Body of pancreas (tissue), 4 donors: ENCODE measurements around the gene NPY. TPM values are rescaled to one million over a fixed set of nuclear protein-coding genes. Genes with fewer than 3 reads are reported as not detected.
"Not testable (repeated sequence)": the region's sequence is repeated elsewhere in the genome, so short reads cannot be mapped to it uniquely, and the experiment has no call there.

Source experiments
- ATAC-seq: fragments of 150-250 bp; one replicate; pipeline ENCODE4 v1.9.1; 2016
- DNase-seq, 4 donors: peaks; one replicate each; pipeline ENCODE4 v3.0.0-alpha.2; 2019
- H3K27ac ChIP-seq, 4 donors: fragments of 200-600 bp; sonication (generic); 1 replicate in 3 of 4; 2 replicates in 1 of 4; pipeline versions ENCODE4 v1.5.1 to v1.6.1; 2016 to 2019; ENCODE audit warnings: mild to moderate bottlenecking in 1 of 4, mixed read lengths in 1 of 4, moderate library complexity in 1 of 4
- H3K27me3 ChIP-seq, 2 donors: fragments of 200-600 bp; sonication (generic); one replicate each; pipeline ENCODE4 v1.6.0; 2016; ENCODE audit warnings: mild to moderate bottlenecking in 1 of 2
- H3K36me3 ChIP-seq, 2 donors: fragments of 200-600 bp; sonication (generic); replicated peaks in 1 of 2; 2 replicates each; pipeline ENCODE4 v1.5.1; 2016; ENCODE audit warnings: low read depth in 2 of 2; ENCODE audit not compliant: insufficient read depth in 1 of 2
- H3K4me1 ChIP-seq: fragments of 200-600 bp; sonication (generic); one replicate; pipeline ENCODE4 v1.6.0; 2016
- H3K4me3 ChIP-seq, 2 donors: fragments of 200-600 bp; sonication (generic); 1 replicate in 1 of 2; 2 replicates in 1 of 2; pipeline ENCODE4 v1.5.1; 2016 to 2019
- H3K9me3 ChIP-seq, 3 donors: fragments of 200-600 bp; sonication (generic); 1 replicate in 2 of 3; 2 replicates in 1 of 3; pipeline ENCODE4 v1.5.1; 2016
- CTCF ChIP-seq, 7 experiments: fragments of 450-650 bp in 4 of 7; fragments of 200-600 bp in 3 of 7; sonication (generic) in 3 of 7; IDR thresholded peaks; one replicate each; pipeline ENCODE4 v1.5.1; 2016 to 2019; ENCODE audit warnings: antibody characterized with exemption in 7 of 7
- POLR2A ChIP-seq, 3 donors: fragments of 450-650 bp; IDR thresholded peaks; one replicate each; pipeline ENCODE4 v1.6.1; 2016; ENCODE audit warnings: antibody characterized with exemption in 3 of 3, mild to moderate bottlenecking in 2 of 3
- WGBS, 2 donors: methylation state at CpG; one replicate each; pipeline ENCODE4 v1.1.5; 2017; 5-methylcytosine and 5-hydroxymethylcytosine counted together
- intact Hi-C: fragments of 100-400 bp; cut with DNase I; formaldehyde crosslinking; loops from one replicate; pipeline ENCODE4 v1.15.1; 2023
- total RNA-seq, 2 donors: library from RNA; depleted of rRNA; stranded (reverse); fragments of >200 nt; gene quantifications; one replicate each; pipeline ENCODE4 v1.1.0, GENCODE V29; 2016

Gene NPY
- total RNA-seq, 2 donors from 2014 or later: 6.3 to 8.6 TPM

GRCh38 chr7:24249266-24249665 is 34.7 kb upstream of the NPY start:
- no peak for TF ChIP-seq POLR2A (IDR thresholded peaks at IDR 0.05)
- no peak for TF ChIP-seq CTCF (IDR thresholded peaks at IDR 0.05)
- WGBS, 2 donors: 73 to 85% methylated on average over 7 of the region's 7 CpGs
- no peak for DNase-seq
- Histone ChIP-seq H3K27me3 (no peaks in the 10 kb centered on the region), H3K4me1 (no peaks in the 10 kb centered on the region), H3K4me3 (no peak overlapping the region), H3K9me3 (peaks cover 0 to 7% (median 0%) of the 10 kb centered on the region in 3 donors), H3K36me3 (no peaks in the 10 kb centered on the region), H3K27ac (no peak overlapping the region)
- intact Hi-C loops: no loop called here
- no peak for ATAC-seq

- Histone ChIP-seq H3K36me3 (no peaks in the 10 kb centered on the region), H3K27ac (no peak overlapping the region), H3K9me3 (peaks cover 0 to 7% (median 0%) of the 10 kb centered on the region in 3 donors), H3K27me3 (no peaks in the 10 kb centered on the region), H3K4me1 (no peaks in the 10 kb centered on the region), H3K4me3 (no peak overlapping the region)
- 39 to 43% methylated on average over 2 of the region's 2 CpGs for WGBS, 2 donors
- TF ChIP-seq CTCF (IDR thresholded peaks at IDR 0.05) (peak in 1 of 7 experiments; percentile 5), POLR2A (IDR thresholded peaks at IDR 0.05) (no peak)
- intact Hi-C loops: no loop called here
- DNase-seq (no peak), ATAC-seq (no peak)
Observed at GRCh38 chr7:24251568-24251967, 32.4 kb upstream of the NPY start.

- Histone ChIP-seq H3K27ac (no peak overlapping the region), H3K4me1 (no peaks in the 10 kb centered on the region), H3K36me3 (no peaks in the 10 kb centered on the region), H3K9me3 (peaks cover 0 to 7% (median 0%) of the 10 kb centered on the region in 3 donors), H3K27me3 (no peaks in the 10 kb centered on the region), H3K4me3 (no peak overlapping the region)
- DNase-seq: no peak
- no peak for TF ChIP-seq CTCF (IDR thresholded peaks at IDR 0.05)
- TF ChIP-seq POLR2A (IDR thresholded peaks at IDR 0.05): no peak
- 49 to 66% methylated on average over 6 of the region's 6 CpGs for WGBS, 2 donors
- no peak for ATAC-seq
- intact Hi-C loops: no loop called here
Observed at GRCh38 chr7:24255139-24255538, 28.9 kb upstream of the NPY start.

- H3K36me3 ChIP-seq, DNase-seq, H3K9me3 ChIP-seq, H3K4me1 ChIP-seq, H3K27ac ChIP-seq, H3K4me3 ChIP-seq, intact Hi-C loops, H3K27me3 ChIP-seq, ATAC-seq: not testable (repeated sequence)
- WGBS, 2 donors: 64 to 71% methylated on average over 1 of the region's 1 CpG
Observed at GRCh38 chr7:24258324-24258723, 25.7 kb upstream of the NPY start.

- no peaks in the 10 kb centered on the region for H3K36me3 ChIP-seq
- DNase-seq: no peak
- H3K4me1 ChIP-seq: no peaks in the 10 kb centered on the region
- WGBS, 2 donors: 33 to 36% methylated on average over 4 of the region's 4 CpGs
- no peak for TF ChIP-seq POLR2A (IDR thresholded peaks at IDR 0.05)
- TF ChIP-seq CTCF (IDR thresholded peaks at IDR 0.05): no peak
- H3K27ac ChIP-seq: no peak overlapping the region
- H3K9me3 ChIP-seq: no peaks in the 10 kb centered on the region
- H3K4me3 ChIP-seq: no peak overlapping the region
- H3K27me3 ChIP-seq: no peaks in the 10 kb centered on the region
- ATAC-seq: no peak
- intact Hi-C loops: no loop called here
Observed at GRCh38 chr7:24271938-24272337, 12.1 kb upstream of the NPY start.
